B cell (primary cell): Measurements from ENCODE around the gene CPNE5. TPM values are rescaled to one million over a fixed set of nuclear protein-coding genes. Genes with fewer than 3 reads are reported as not detected.

Source experiments
- ATAC-seq: fragments of 200-7000 bp; cut with Tn5 transposase; one replicate; pipeline ENCODE4 v1.10.0; 2021; ENCODE audit warnings: low read depth, mild to moderate bottlenecking, moderate number of reproducible peaks, moderate library complexity
- CTCF ChIA-PET: fragments of 350-600 bp; sonication (Branson Sonifier 250); formaldehyde crosslinking; loops from one replicate; lab custom pipeline; 2021; ENCODE audit warnings: antibody characterized with exemption, inconsistent platforms; lab: Charles Lee
- POLR2A ChIA-PET: fragments of 350-600 bp; sonication (Branson Sonifier 250); formaldehyde crosslinking; loops from one replicate; lab custom pipeline; 2021; ENCODE audit warnings: antibody characterized with exemption; lab: Charles Lee
- DNase-seq: peaks from one replicate; pipeline ENCODE4 v3.0.0; 2013
- H2AFZ ChIP-seq: 2 replicates; pipeline ENCODE4 v1.6.1; 2012; ENCODE audit warnings: mild to moderate bottlenecking, low read depth, low read length; ENCODE audit not compliant: insufficient read depth, poor library complexity, severe bottlenecking
- H3K27ac ChIP-seq, 2 donors: 1 replicate in 1 of 2; 2 replicates in 1 of 2; pipeline ENCODE4 v1.5.1; 2012 to 2013; ENCODE audit warnings: low read length in 2 of 2, mild to moderate bottlenecking in 2 of 2, moderate library complexity in 1 of 2
- H3K27me3 ChIP-seq, 4 experiments: fragments of 200-600 bp in 1 of 4; sonication (generic) in 1 of 4; replicated peaks in 1 of 4; 1 replicate in 2 of 4; 2 replicates in 2 of 4; pipeline versions ENCODE4 v1.6.1 to v1.7.0; 2013 to 2016; ENCODE audit warnings: low read length in 3 of 4, mild to moderate bottlenecking in 2 of 4, mixed read lengths in 1 of 4, moderate library complexity in 1 of 4; ENCODE audit not compliant: insufficient read depth in 4 of 4, control insufficient read depth in 3 of 4; ENCODE audit errors: control extremely low read depth in 1 of 4
- H3K36me3 ChIP-seq, 2 experiments: replicated peaks in 1 of 2; 1 replicate in 1 of 2; 2 replicates in 1 of 2; pipeline versions ENCODE4 v1.6.1 to v1.7.1; 2013; ENCODE audit warnings: low read length in 1 of 2; ENCODE audit not compliant: insufficient read depth in 2 of 2, control insufficient read depth in 1 of 2; ENCODE audit errors: control extremely low read depth in 1 of 2, extremely low read depth in 1 of 2
- H3K4me1 ChIP-seq, 2 donors: fragments of 200-600 bp in 1 of 2; sonication (generic) in 1 of 2; 1 replicate in 1 of 2; 2 replicates in 1 of 2; pipeline versions ENCODE4 v1.5.1 to v1.6.1; 2013 to 2017; ENCODE audit warnings: low read length in 2 of 2; ENCODE audit not compliant: control insufficient read depth in 2 of 2, insufficient read depth in 2 of 2
- H3K4me2 ChIP-seq: replicated peaks from 2 replicates; pipeline ENCODE3; 2012; ENCODE audit warnings: mild to moderate bottlenecking, low read depth, low read length; ENCODE audit not compliant: poor library complexity, severe bottlenecking
- H3K4me3 ChIP-seq, 5 experiments: fragments of 200-600 bp in 1 of 5; sonication (generic) in 1 of 5; 1 replicate in 3 of 5; 2 replicates in 2 of 5; pipeline versions ENCODE4 v1.5.1 to v1.7.0; 2011 to 2016; ENCODE audit warnings: low read length in 4 of 5, mild to moderate bottlenecking in 4 of 5, low read depth in 2 of 5, control low read depth in 1 of 5, moderate library complexity in 1 of 5; ENCODE audit not compliant: insufficient read depth in 1 of 5; ENCODE audit errors: control extremely low read depth in 1 of 5, extremely low read depth in 1 of 5
- H3K79me2 ChIP-seq: fragments of 200-600 bp; sonication (generic); one replicate; pipeline ENCODE4 v1.6.0; 2016; ENCODE audit warnings: low read length; ENCODE audit not compliant: control insufficient read depth, insufficient read depth
- H3K9ac ChIP-seq: fragments of 200-600 bp; sonication (generic); 2 replicates; pipeline ENCODE4 v1.6.1; 2017; ENCODE audit warnings: mild to moderate bottlenecking, low read length, moderate library complexity
- H3K9me3 ChIP-seq, 3 donors: one replicate each; pipeline versions ENCODE4 v1.6.1 to v1.7.1; 2013; ENCODE audit warnings: low read length in 2 of 3; ENCODE audit not compliant: control insufficient read depth in 2 of 3, insufficient read depth in 1 of 3; ENCODE audit errors: control extremely low read depth in 1 of 3
- H4K20me1 ChIP-seq: 2 replicates; pipeline ENCODE4 v1.6.0; 2012; ENCODE audit warnings: mild to moderate bottlenecking, low read length; ENCODE audit not compliant: insufficient read depth, control insufficient read depth, poor library complexity, severe bottlenecking
- H3K27ac Mint-ChIP-seq: one replicate; pipeline ENCODE4 v1.8.0; 2021; ENCODE audit warnings: mixed read lengths
- H3K27me3 Mint-ChIP-seq: one replicate; pipeline ENCODE4 v1.8.0; 2021; ENCODE audit warnings: mixed read lengths
- H3K4me1 Mint-ChIP-seq: one replicate; pipeline ENCODE4 v1.8.0; 2021; ENCODE audit warnings: mixed read lengths
- H3K4me3 Mint-ChIP-seq: one replicate; pipeline ENCODE4 v1.8.0; 2021; ENCODE audit warnings: mixed read lengths
- H3K9me3 Mint-ChIP-seq: one replicate; pipeline ENCODE4 v1.8.0; 2022; ENCODE audit warnings: mixed read lengths; ENCODE audit not compliant: insufficient read depth
- CTCF ChIP-seq: fragments of 200-600 bp; IDR thresholded peaks from one replicate; pipeline ENCODE4 v1.8.0; 2022; ENCODE audit warnings: antibody characterized with exemption, mild to moderate bottlenecking
- EZH2 ChIP-seq: IDR thresholded peaks from 2 replicates; pipeline ENCODE4 v1.6.1; 2012; ENCODE audit warnings: borderline replicate concordance, low read depth, mild to moderate bottlenecking, moderate library complexity, low read length; ENCODE audit not compliant: insufficient read depth, poor library complexity, severe bottlenecking
- WGBS: methylation state at CpG from one replicate; pipeline ENCODE4 v1.1.5; 2013; ENCODE audit warnings: missing lambda C conversion rate; ENCODE audit not compliant: insufficient coverage; 5-methylcytosine and 5-hydroxymethylcytosine counted together
- intact Hi-C: fragments of 100-400 bp; cut with micrococcal nuclease; formaldehyde crosslinking; loops from one replicate; pipeline ENCODE4 v1.10.0; 2022
- polyA plus RNA-seq: library from polyadenylated mRNA; depleted of rRNA; stranded (reverse); fragments of >200 nt; gene quantifications from 2 replicates; pipeline ENCODE4 v1.2.3, GENCODE V29; 2012
- total RNA-seq, 2 donors: library from RNA; stranded (reverse); fragments of 120-200 nt in 1 of 2; gene quantifications; 1 replicate in 1 of 2; 2 replicates in 1 of 2; pipeline versions ENCODE4 v1.2.3 to v1.2.4, GENCODE V29; 2013 to 2022

The CPNE5 gene
- total and polyA plus RNA-seq, 2 donors (not counting 1 experiment from before 2014, with no cell fraction given): 49.8 to 357 TPM

- WGBS: 94% methylated on average over 4 of the region's 6 CpGs
- ChIA-PET POLR2A (no interaction called here), CTCF (interaction anchor here (1.1 to 1.5 kb wide), 3 partner anchors 14 to 75 kb away, joined by 4 to 5 read pairs (median 4); no protein-coding TSS in a partner anchor)
- no peak for ATAC-seq
- intact Hi-C loops: no loop called here
- Histone ChIP-seq H3K9ac (no peak overlapping the region), H2AFZ (no peak overlapping the region), H3K27ac (no peak overlapping the region), H3K4me2 (no peak overlapping the region), H3K4me1 (peaks cover 37 to 40% of the 10 kb centered on the region in 2 donors), H3K27me3 (no peaks in the 10 kb centered on the region), H4K20me1 (no peaks in the 10 kb centered on the region), H3K9me3 (peaks cover 0 to 7% (median 0%) of the 10 kb centered on the region in 3 donors), H3K79me2 (peaks cover 6% of the 10 kb centered on the region), H3K36me3 (no peaks in the 10 kb centered on the region), H3K4me3 (no peak overlapping the region)
- TF ChIP-seq CTCF (no peak), EZH2 (no peak)
- Mint-ChIP-seq H3K27ac (peak overlapping the region; percentile 34), H3K4me1 (peaks cover 55% of the 10 kb centered on the region), H3K27me3 (no peaks in the 10 kb centered on the region), H3K9me3 (no peaks in the 10 kb centered on the region), H3K4me3 (no peak overlapping the region)
- no peak for DNase-seq
Observed at GRCh38 chr6:36698196-36698595, 141.0 kb downstream of the CPNE5 start.

- H3K4me1 Mint-ChIP-seq: peaks cover 62% of the 10 kb centered on the region
- Histone ChIP-seq H3K4me2 (no peak within 1 kb of the TSS), H3K4me3 (no peak within 1 kb of the TSS), H3K4me1 (peaks cover 44 to 47% of the 10 kb centered on the region in 2 donors), H3K27ac (no peak within 1 kb of the TSS), H3K9me3 (peaks cover 0 to 7% (median 0%) of the 10 kb centered on the region in 3 donors), H3K36me3 (no peaks in the 10 kb centered on the region), H2AFZ (no peak within 1 kb of the TSS), H3K27me3 (no peaks in the 10 kb centered on the region), H3K9ac (no peak within 1 kb of the TSS), H3K79me2 (peaks cover 6% of the 10 kb centered on the region), H4K20me1 (no peaks in the 10 kb centered on the region)
- H3K9me3 Mint-ChIP-seq: no peaks in the 10 kb centered on the region
- no peaks in the 10 kb centered on the region for H3K27me3 Mint-ChIP-seq
- ChIA-PET CTCF (interaction anchor here (1.1 to 1.5 kb wide), 3 partner anchors 13 to 74 kb away, joined by 4 to 5 read pairs (median 4); no protein-coding TSS in a partner anchor), POLR2A (no interaction called here)
- ATAC-seq (no peak), DNase-seq (no peak)
- intact Hi-C loops: no loop called here
- 85% methylated on average over 7 of the region's 7 CpGs for WGBS
- TF ChIP-seq CTCF (no peak), EZH2 (no peak)
- peak within 1 kb of the TSS; percentile 43 for H3K27ac Mint-ChIP-seq
- no peak within 1 kb of the TSS for H3K4me3 Mint-ChIP-seq
Observed at GRCh38 chr6:36697481-36697903, 141.8 kb downstream of the CPNE5 start, which contains the start of gene RAB44. TSS of gene RAB44 (plus strand) at chr6:36697826. CDS start at chr6:36704236, 6,410 bp downstream.
